Upper lobe of left lung (tissue), 6 donors: ENCODE data around the gene CLEC4F. TPM values are rescaled to one million over a fixed set of nuclear protein-coding genes. Genes with fewer than 3 reads are reported as not detected.

ENCODE experiments used
- ATAC-seq, 2 donors: fragments of 200-7000 bp; cut with Tn5 transposase; one replicate each; pipeline ENCODE4 v1.9.1; 2022; ENCODE audit warnings: mild to moderate bottlenecking in 2 of 2, moderate library complexity in 2 of 2; ENCODE audit not compliant: low FRiP score in 2 of 2
- DNase-seq, 2 donors: peaks; one replicate each; pipeline ENCODE4 v3.0.0-alpha.2; 2019 to 2020
- H3K27ac ChIP-seq, 4 donors: fragments of 200-600 bp; sonication (generic); one replicate each; pipeline ENCODE4 v1.5.1; 2016 to 2019
- H3K27me3 ChIP-seq, 4 donors: fragments of 200-600 bp; sonication (generic); one replicate each; pipeline ENCODE4 v1.5.1; 2017 to 2019
- H3K36me3 ChIP-seq, 4 donors: fragments of 200-600 bp; sonication (generic); one replicate each; pipeline ENCODE4 v1.5.1; 2016 to 2019
- H3K4me1 ChIP-seq, 4 donors: fragments of 200-600 bp; sonication (generic); one replicate each; pipeline ENCODE4 v1.5.1; 2018 to 2019
- H3K4me3 ChIP-seq, 4 donors: fragments of 200-600 bp; sonication (generic); one replicate each; pipeline ENCODE4 v1.5.1; 2017 to 2019; ENCODE audit warnings: mild to moderate bottlenecking in 2 of 4, moderate library complexity in 1 of 4
- H3K9me3 ChIP-seq, 4 donors: fragments of 200-600 bp; sonication (generic); one replicate each; pipeline ENCODE4 v1.5.1; 2018 to 2019
- EP300 ChIP-seq, 4 donors: sonication (generic); formaldehyde crosslinking; IDR thresholded peaks; one replicate each; pipeline ENCODE4 v1.5.1; 2017; ENCODE audit warnings: antibody characterized with exemption in 4 of 4, control low read depth in 2 of 4
- POLR2A ChIP-seq, 4 donors: fragments of 450-650 bp; IDR thresholded peaks; one replicate each; pipeline ENCODE4 v1.5.1; 2016 to 2017; ENCODE audit warnings: antibody characterized with exemption in 4 of 4, mild to moderate bottlenecking in 2 of 4
- POLR2AphosphoS5 ChIP-seq, 2 donors: sonication (generic); formaldehyde crosslinking; IDR thresholded peaks; one replicate each; pipeline ENCODE4 v1.5.1; 2017; ENCODE audit warnings: antibody characterized with exemption in 2 of 2
- WGBS, 2 donors: methylation state at CpG; one replicate each; pipeline ENCODE4 v1.1.5; 2017 to 2018; 5-methylcytosine and 5-hydroxymethylcytosine counted together
- total RNA-seq, 6 donors: library from RNA; depleted of rRNA in 4 of 6; stranded (reverse); fragments of >200 nt in 4 of 6; gene quantifications; one replicate each; pipeline versions ENCODE4 v1.1.0 to v1.2.1, GENCODE V29; 2016 to 2021
- TF ChIP-seq, protein P1 (sequence below), 6 experiments: fragments of 450-650 bp in 4 of 6; fragments of 200-600 bp in 2 of 6; sonication (generic) in 2 of 6; IDR thresholded peaks; one replicate each; pipeline ENCODE4 v1.5.1; 2016 to 2019; ENCODE audit warnings: antibody characterized with exemption in 6 of 6
- donor health status: DM: no; HTN: no; CAD: no; lungs with moderate emphysema.
- donor health status: DM: no; HTN: yes; CAD: no; lungs with severe emphysema.

CLEC4F gene
- total RNA-seq, 6 donors from 2014 or later: 0.15 to 1.0 (median 0.57) TPM; not detected in 1

DNA sequence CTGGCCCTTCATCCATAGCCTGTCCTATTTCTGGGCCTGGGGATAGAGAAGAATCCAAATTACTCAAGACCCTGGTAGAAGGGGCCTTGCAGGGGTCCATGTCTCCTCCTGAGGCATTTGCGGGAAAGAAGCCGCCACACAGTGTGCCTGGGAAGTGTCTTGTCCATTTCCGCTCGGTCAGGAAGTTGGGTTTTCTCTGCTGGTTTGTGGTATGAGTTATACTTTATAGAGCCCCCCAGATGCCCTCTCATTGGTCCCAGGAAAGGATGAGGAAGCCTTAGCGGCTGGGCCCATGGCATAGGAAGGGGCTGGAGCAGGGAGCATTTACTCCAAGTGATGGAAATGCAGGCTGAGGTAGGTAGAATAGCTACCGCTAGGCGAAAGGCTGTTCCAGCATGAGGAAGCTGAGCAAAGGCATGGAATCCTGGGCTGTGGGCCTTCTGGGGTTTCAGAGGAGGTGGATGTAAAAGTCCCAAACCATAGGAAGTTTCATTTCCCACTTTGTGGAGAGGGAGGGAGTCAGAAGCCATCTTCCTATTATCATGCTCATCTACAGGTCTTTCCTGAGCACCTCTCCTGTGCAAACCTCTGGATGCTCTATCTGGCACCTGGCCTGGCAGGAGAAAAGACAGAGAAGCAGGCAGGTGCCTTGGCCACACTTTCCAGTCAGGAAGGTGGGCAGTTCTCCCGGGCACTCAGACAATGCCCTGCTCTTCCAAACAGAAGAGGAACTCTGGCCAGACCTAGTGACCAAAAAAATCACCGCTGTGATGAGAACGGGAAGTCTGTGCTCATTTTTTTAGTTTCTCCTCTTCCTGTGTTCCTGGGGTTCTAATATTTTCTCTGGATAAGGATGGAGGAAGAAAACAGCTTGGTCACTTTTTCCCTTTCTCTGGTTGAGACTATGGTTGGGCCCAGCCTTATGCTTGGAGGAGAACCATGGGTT lies 17.9 kb upstream of the CLEC4F start:
- 75 to 78% methylated on average over 10 of the region's 10 CpGs for WGBS, 2 donors
- no peaks in the 10 kb centered on the region for H3K36me3 ChIP-seq
- ATAC-seq: peak in 1 of 2 donors; percentile 15
- H3K9me3 ChIP-seq: no peaks in the 10 kb centered on the region
- H3K27ac ChIP-seq: no peak overlapping the region
- TF ChIP-seq POLR2AphosphoS5 (IDR thresholded peaks at IDR 0.05) (no peak), EP300 (IDR thresholded peaks at IDR 0.05) (no peak), POLR2A (IDR thresholded peaks at IDR 0.05) (no peak)
- TF ChIP-seq, protein P1, sequence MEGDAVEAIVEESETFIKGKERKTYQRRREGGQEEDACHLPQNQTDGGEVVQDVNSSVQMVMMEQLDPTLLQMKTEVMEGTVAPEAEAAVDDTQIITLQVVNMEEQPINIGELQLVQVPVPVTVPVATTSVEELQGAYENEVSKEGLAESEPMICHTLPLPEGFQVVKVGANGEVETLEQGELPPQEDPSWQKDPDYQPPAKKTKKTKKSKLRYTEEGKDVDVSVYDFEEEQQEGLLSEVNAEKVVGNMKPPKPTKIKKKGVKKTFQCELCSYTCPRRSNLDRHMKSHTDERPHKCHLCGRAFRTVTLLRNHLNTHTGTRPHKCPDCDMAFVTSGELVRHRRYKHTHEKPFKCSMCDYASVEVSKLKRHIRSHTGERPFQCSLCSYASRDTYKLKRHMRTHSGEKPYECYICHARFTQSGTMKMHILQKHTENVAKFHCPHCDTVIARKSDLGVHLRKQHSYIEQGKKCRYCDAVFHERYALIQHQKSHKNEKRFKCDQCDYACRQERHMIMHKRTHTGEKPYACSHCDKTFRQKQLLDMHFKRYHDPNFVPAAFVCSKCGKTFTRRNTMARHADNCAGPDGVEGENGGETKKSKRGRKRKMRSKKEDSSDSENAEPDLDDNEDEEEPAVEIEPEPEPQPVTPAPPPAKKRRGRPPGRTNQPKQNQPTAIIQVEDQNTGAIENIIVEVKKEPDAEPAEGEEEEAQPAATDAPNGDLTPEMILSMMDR (IDR thresholded peaks at IDR 0.05): no peak
- no peak overlapping the region for H3K4me3 ChIP-seq
- no peaks in the 10 kb centered on the region for H3K27me3 ChIP-seq
- DNase-seq: no peak
- H3K4me1 ChIP-seq: no peaks in the 10 kb centered on the region

DNA sequence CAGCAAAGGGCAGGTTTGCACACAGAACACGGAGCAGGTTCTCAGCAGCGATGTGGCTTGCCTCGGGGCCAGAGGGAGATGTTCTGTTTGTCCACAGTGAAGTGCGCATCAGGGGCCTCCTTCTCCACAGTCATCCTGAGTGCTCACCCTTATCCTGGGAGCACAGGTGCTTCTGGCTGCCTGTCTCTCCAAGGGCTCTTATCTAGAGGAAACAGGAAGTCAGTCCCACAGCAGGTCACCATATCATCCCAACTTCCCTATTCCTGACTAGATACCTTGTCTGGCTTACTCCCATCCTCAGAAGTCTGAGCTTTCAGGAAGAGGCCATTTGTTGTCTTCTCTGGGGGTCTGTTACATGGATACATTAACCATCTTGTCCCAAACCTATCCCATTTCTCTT lies 15.2 kb upstream of the CLEC4F start, which contains the start of gene CD207:
Gene CD207, minus strand, starts transcription at position 174 of the 400 bp plus-strand sequence. Its CDS starts 40 bp downstream, at position 134.
- no peak within 1 kb of the TSS for H3K27ac ChIP-seq
- no peaks in the 10 kb centered on the region for H3K36me3 ChIP-seq
- no peaks in the 10 kb centered on the region for H3K27me3 ChIP-seq
- TF ChIP-seq, protein P1 (IDR thresholded peaks at IDR 0.05): no peak
- TF ChIP-seq POLR2A (IDR thresholded peaks at IDR 0.05) (no peak), POLR2AphosphoS5 (IDR thresholded peaks at IDR 0.05) (no peak), EP300 (IDR thresholded peaks at IDR 0.05) (no peak)
- 74 to 86% methylated on average over 4 of the region's 4 CpGs for WGBS, 2 donors
- ATAC-seq (no peak), DNase-seq (no peak)
- H3K4me1 ChIP-seq: no peaks in the 10 kb centered on the region
- no peaks in the 10 kb centered on the region for H3K9me3 ChIP-seq
- no peak within 1 kb of the TSS for H3K4me3 ChIP-seq

DNA sequence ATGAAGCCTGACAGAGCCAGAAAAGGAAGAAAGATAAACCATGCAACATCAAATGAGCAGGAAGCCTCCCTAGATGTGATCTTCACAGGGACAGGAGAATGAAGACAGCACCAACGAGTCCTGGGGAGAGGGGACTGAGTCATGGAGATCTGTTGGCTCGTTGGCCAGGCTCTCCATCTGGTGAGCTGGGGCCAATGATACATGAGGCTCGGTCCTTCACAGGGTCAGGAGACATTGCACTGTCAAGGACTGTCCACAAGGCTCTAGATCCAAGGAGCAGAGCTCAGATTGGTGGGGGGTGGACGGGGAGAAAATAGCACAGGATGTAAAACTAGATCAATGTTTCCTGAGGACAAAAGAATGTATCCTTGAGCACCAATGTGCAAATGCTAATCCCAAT lies 14.5 kb upstream of the CLEC4F start:
- 53 to 67% methylated on average over 4 of the region's 4 CpGs for WGBS, 2 donors

DNA sequence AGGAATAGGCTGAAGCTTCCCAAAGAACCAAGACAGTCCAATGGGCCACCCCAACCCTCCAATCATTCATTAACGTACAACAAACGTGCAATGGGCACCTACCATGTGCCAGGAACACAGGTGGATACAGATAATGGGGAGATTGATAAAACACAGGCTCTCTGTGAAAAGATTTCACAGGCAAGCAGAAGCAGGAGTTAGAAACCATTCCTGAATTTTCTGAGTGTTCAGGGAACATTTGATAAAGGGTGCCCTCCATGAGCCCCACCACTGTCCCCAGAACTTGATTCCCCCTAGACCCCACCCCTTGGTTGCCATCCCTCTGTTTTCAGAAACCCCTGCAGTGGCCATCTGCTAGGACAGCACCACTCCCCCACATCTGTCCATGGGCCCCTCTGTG lies 13.7 kb upstream of the CLEC4F start:
- no peak for DNase-seq

More for the DNA sequence above, 14.5 kb upstream of the CLEC4F start:
- Histone ChIP-seq H3K27ac (no peak overlapping the region), H3K27me3 (no peaks in the 10 kb centered on the region), H3K4me1 (no peaks in the 10 kb centered on the region), H3K9me3 (no peaks in the 10 kb centered on the region), H3K36me3 (no peaks in the 10 kb centered on the region), H3K4me3 (no peak overlapping the region)
- ATAC-seq (no peak), DNase-seq (no peak)
- TF ChIP-seq POLR2A (IDR thresholded peaks at IDR 0.05) (no peak), POLR2AphosphoS5 (IDR thresholded peaks at IDR 0.05) (no peak), EP300 (IDR thresholded peaks at IDR 0.05) (no peak)
- TF ChIP-seq, protein P1 (IDR thresholded peaks at IDR 0.05): no peak

More for the DNA sequence above, 13.7 kb upstream of the CLEC4F start:
- no peak overlapping the region for H3K4me3 ChIP-seq
- no peaks in the 10 kb centered on the region for H3K9me3 ChIP-seq
- H3K27me3 ChIP-seq: no peaks in the 10 kb centered on the region
- no peaks in the 10 kb centered on the region for H3K36me3 ChIP-seq
- no peak for ATAC-seq
- H3K27ac ChIP-seq: no peak overlapping the region
- TF ChIP-seq, protein P1 (IDR thresholded peaks at IDR 0.05): no peak
- no peak for TF ChIP-seq POLR2AphosphoS5 (IDR thresholded peaks at IDR 0.05)
- no peak for TF ChIP-seq EP300 (IDR thresholded peaks at IDR 0.05)
- TF ChIP-seq POLR2A (IDR thresholded peaks at IDR 0.05): no peak
- H3K4me1 ChIP-seq: no peaks in the 10 kb centered on the region
- WGBS, 2 donors: 86 to 87% methylated on average over 2 of the region's 2 CpGs
